Heart right ventricle (tissue), 16 donors: Measurements from ENCODE around the gene SSC5D. TPM values are rescaled to one million over a fixed set of nuclear protein-coding genes. Genes with fewer than 3 reads are reported as not detected.

Experiments used
- ATAC-seq, 8 donors: fragments of 200-7000 bp; cut with Tn5 transposase; one replicate each; pipeline ENCODE4 v1.9.1; 2020; ENCODE audit warnings: mild to moderate bottlenecking in 8 of 8, moderate library complexity in 8 of 8, moderate number of reproducible peaks in 1 of 8
- DNase-seq, 2 donors: peaks; one replicate each; pipeline ENCODE4 v3.0.0-alpha.2; 2020
- H3K27ac ChIP-seq, 10 donors: fragments of 200-600 bp; sonication (generic) in 2 of 10; one replicate each; pipeline versions ENCODE4 v1.5.0 to v1.8.0; 2020 to 2022; ENCODE audit warnings: mild to moderate bottlenecking in 3 of 10
- H3K27me3 ChIP-seq, 7 donors: fragments of 200-600 bp; one replicate each; pipeline ENCODE4 v1.8.0; 2021 to 2022; ENCODE audit warnings: mild to moderate bottlenecking in 2 of 7
- H3K36me3 ChIP-seq, 9 donors: fragments of 200-600 bp; sonication (generic) in 1 of 9; one replicate each; pipeline versions ENCODE4 v1.5.0 to v1.8.0; 2020 to 2022; ENCODE audit warnings: mild to moderate bottlenecking in 2 of 9
- H3K4me1 ChIP-seq, 9 donors: fragments of 200-600 bp; sonication (generic) in 1 of 9; one replicate each; pipeline versions ENCODE4 v1.5.0 to v1.8.0; 2020 to 2022; ENCODE audit warnings: mild to moderate bottlenecking in 4 of 9
- H3K4me3 ChIP-seq, 10 donors: fragments of 200-600 bp; sonication (generic) in 2 of 10; one replicate each; pipeline versions ENCODE4 v1.5.0 to v1.8.0; 2020 to 2022; ENCODE audit warnings: mild to moderate bottlenecking in 7 of 10, moderate library complexity in 2 of 10
- H3K9me3 ChIP-seq, 11 donors: fragments of 200-600 bp in 10 of 11; sonication (generic) in 2 of 11; one replicate each; pipeline versions ENCODE4 v1.5.0 to v1.8.0; 2013 to 2022; ENCODE audit warnings: mild to moderate bottlenecking in 2 of 11, control low read depth in 1 of 11, moderate library complexity in 1 of 11
- WGBS, 2 donors: extraction: QIAGEN DNeasy Blood & Tissue Kit; methylation state at CpG; one replicate each; pipeline ENCODE4 v1.1.7; 2013; ENCODE audit warnings: inconsistent platforms in 1 of 2; 5-methylcytosine and 5-hydroxymethylcytosine counted together
- intact Hi-C, 10 donors: fragments of 100-400 bp; cut with DNase I; formaldehyde crosslinking; loops; one replicate each; pipeline versions ENCODE4 v1.11.1 to v1.14.2; 2022
- polyA plus RNA-seq, 2 donors: library from polyadenylated mRNA; stranded (reverse); fragments of 200-250 nt; gene quantifications; one replicate each; pipeline ENCODE4 v1.2.3, GENCODE V29; 2013
- total RNA-seq, 10 donors: library from RNA; stranded (reverse); fragmentation: NEBNext Ultra II Directional in 3 of 10; extraction: Animal tissue kit (Norgen Biotek cat#: 25700) in 3 of 10; gene quantifications; one replicate each; pipeline versions ENCODE4 v1.2.1 to v1.2.4, GENCODE V29; 2021 to 2023
- TF ChIP-seq, protein P1 (sequence below), 9 donors: fragments of 200-600 bp; sonication (generic) in 2 of 9; IDR thresholded peaks; one replicate each; pipeline versions ENCODE4 v1.5.0 to v1.8.0; 2021 to 2022; ENCODE audit warnings: antibody characterized with exemption in 9 of 9, mild to moderate bottlenecking in 5 of 9, moderate library complexity in 1 of 9
- donor health status: Arrhythmogenic right ventricular cardiomyopathy.
- donor health status: ischemic (EF 13 %, LVEDD 7.1; RV severe dilation, severe dysfunction).
- donor health status: healthy with polysubstance abuse.
- donor health status: DM: no; HTN: yes; CAD: no.
- donor health status: DM: no; HTN: no; CAD: no.
- donor health status: ischemic (EF 25% LVEDD 6.9; RV normal size, moderate dysfunction).
- donor health status: ischemic (EF 25% LVEDD 5.7; RV mildly dilated, moderate dysfunction).
- donor health status: healthy.
- donor health status: DM: yes; HTN: yes; CAD: no.
- donor health status: Ischemic cardiomyopathy.
- donor health status: ischemic (EF 35%, LVEDD 5.7; RV mildly dilated, moderate dysfunction).
- donor health status: nonischemic (EF 11% LVEDD 7.7; RV severe dilation, severe dysfunction).
- donor health status: DM: yes; HTN: yes; CAD: no.
- donor health status: PGD.
- donor health status: ischemic (EF 29% LVEDD 5.4; RV normal size, mild dysfunction).
- donor health status: nonischemic (EF 23%, LVEDD 6.1; RV moderate dilation, normal function).

Gene SSC5D
- total and polyA plus RNA-seq, 12 donors = 0.72 to 6.5 (median 3.6) TPM

DNA sequence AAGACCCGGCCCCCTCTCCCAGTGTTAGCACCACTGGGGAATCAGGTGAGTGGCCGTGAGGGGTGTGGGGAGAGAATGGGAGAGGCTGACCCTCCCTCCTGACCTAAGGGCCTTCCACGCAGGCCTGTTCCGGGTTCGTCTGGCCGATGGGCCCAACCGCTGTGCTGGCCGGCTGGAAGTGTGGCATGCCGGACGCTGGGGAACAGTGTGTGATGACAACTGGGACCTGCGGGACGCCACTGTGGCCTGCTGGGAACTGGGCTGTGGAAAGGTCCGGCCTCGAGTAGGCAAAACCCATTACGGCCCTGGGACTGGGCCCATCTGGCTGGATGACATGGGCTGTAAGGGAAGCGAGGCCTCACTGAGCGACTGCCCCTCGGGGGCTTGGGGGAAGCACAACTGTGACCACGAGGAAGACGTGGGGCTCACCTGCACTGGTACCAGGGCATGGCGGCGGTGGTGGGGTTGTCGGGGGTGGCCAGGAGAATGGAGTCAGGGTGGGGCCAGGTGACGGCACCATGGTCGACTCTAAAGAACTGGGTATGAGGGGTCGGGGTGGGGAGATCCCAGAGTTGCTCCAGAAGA, 12.2 kb downstream of the SSC5D start:
- ATAC-seq (no peak), DNase-seq (no peak)
- Histone ChIP-seq H3K9me3 (no peaks in the 10 kb centered on the region), H3K4me3 (no peak overlapping the region), H3K27me3 (no peaks in the 10 kb centered on the region), H3K27ac (no peak overlapping the region), H3K4me1 (peaks cover 0 to 20% (median 4%) of the 10 kb centered on the region in 9 donors), H3K36me3 (peaks cover 0 to 59% (median 0%) of the 10 kb centered on the region in 9 donors)
- 95 to 96% methylated on average over 26 of the region's 26 CpGs for WGBS, 2 donors
- intact Hi-C loops = loop anchor here in 8 of 10 donors (5.0 to 10.0 kb wide), 4 partner anchors 33 to 358 kb away; partner anchors contain the start of gene TNNT1 (in 1 of the 8)
- TF ChIP-seq, protein P1, sequence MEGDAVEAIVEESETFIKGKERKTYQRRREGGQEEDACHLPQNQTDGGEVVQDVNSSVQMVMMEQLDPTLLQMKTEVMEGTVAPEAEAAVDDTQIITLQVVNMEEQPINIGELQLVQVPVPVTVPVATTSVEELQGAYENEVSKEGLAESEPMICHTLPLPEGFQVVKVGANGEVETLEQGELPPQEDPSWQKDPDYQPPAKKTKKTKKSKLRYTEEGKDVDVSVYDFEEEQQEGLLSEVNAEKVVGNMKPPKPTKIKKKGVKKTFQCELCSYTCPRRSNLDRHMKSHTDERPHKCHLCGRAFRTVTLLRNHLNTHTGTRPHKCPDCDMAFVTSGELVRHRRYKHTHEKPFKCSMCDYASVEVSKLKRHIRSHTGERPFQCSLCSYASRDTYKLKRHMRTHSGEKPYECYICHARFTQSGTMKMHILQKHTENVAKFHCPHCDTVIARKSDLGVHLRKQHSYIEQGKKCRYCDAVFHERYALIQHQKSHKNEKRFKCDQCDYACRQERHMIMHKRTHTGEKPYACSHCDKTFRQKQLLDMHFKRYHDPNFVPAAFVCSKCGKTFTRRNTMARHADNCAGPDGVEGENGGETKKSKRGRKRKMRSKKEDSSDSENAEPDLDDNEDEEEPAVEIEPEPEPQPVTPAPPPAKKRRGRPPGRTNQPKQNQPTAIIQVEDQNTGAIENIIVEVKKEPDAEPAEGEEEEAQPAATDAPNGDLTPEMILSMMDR (IDR thresholded peaks at IDR 0.05) = no peak

DNA sequence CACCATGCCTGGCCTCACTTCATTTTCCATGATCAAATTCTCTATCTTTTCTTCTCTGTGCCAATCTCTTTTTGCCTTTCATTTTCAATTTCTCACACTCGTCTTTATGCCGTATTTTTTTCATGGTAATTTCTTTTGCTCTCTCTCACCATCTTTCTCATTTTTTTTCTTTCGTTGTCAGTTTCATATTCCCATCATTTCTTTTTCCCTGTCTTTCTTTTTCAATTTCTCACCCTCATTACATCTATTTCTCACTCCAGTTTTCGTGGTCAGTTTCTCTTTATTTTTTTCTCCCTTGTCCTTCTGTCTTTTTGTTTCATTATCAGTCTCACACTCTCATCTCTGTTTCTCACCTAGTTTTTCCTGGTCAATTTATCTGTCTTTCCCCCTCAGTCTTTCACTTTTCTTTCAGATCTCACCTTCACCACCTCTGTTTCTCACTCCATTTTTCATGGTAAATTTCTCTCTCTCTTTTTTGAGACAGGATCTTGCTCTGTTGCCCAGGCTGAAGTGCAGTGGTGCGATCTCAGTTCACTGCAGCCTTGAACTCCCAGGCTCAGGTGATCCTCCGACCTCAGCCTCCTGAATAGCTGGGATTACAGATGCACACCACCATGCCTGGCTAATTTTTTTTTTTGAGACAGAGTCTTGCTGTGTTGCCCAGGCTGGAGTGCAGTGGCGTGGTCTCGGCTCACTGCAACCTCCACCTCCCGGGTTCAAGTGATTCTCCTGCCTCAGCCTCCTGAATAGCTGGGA, 14.1 kb downstream of the SSC5D start:
- 93 to 97% methylated on average over 9 of the region's 9 CpGs for WGBS, 2 donors
- Histone ChIP-seq H3K27me3 (no peaks in the 10 kb centered on the region), H3K4me3 (no peak overlapping the region), H3K9me3 (no peaks in the 10 kb centered on the region), H3K27ac (no peak overlapping the region), H3K36me3 (peaks cover 0 to 47% (median 0%) of the 10 kb centered on the region in 9 donors), H3K4me1 (peaks cover 0 to 14% (median 3%) of the 10 kb centered on the region in 9 donors)
- intact Hi-C loops = loop anchor here in 8 of 10 donors (5.0 to 10.0 kb wide), 4 partner anchors 35 to 360 kb away; partner anchors contain the start of gene TNNT1 (in 1 of the 8)
- DNase-seq = no peak
- TF ChIP-seq, protein P1 (IDR thresholded peaks at IDR 0.05) = no peak
- ATAC-seq = no peak

DNA sequence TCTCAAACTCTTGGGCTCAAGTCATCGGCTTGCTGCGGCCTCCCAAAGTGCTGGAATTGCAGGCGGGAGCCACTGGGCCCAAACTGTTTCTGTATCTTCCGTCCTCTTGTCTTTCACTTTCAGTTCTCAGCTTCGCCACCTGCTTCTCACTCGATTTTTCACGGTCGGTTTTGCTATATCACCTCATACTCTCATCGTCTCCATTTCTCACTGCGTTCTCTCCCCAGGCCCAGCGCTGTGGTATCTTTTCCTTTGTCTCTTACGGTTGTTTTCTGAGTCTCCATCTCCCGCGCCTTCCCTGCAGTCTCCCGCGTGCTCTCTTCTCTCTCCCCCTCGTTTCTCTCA, 14.9 kb downstream of the SSC5D start:
- intact Hi-C loops = loop anchor here in 8 of 10 donors (5.0 to 10.0 kb wide), 4 partner anchors 36 to 361 kb away; partner anchors contain the start of gene TNNT1 (in 1 of the 8)
- Histone ChIP-seq H3K9me3 (no peaks in the 10 kb centered on the region), H3K4me1 (peaks cover 0 to 14% (median 3%) of the 10 kb centered on the region in 9 donors), H3K4me3 (peak overlapping the region in 3 of 10 donors; percentile 55 to 62 (median 59)), H3K27ac (no peak overlapping the region), H3K27me3 (no peaks in the 10 kb centered on the region), H3K36me3 (peaks cover 0 to 40% (median 0%) of the 10 kb centered on the region in 9 donors)
- ATAC-seq (no peak), DNase-seq (no peak)
- 82 to 83% methylated on average over 17 of the region's 17 CpGs for WGBS, 2 donors
- TF ChIP-seq, protein P1 (IDR thresholded peaks at IDR 0.05) = no peak

DNA sequence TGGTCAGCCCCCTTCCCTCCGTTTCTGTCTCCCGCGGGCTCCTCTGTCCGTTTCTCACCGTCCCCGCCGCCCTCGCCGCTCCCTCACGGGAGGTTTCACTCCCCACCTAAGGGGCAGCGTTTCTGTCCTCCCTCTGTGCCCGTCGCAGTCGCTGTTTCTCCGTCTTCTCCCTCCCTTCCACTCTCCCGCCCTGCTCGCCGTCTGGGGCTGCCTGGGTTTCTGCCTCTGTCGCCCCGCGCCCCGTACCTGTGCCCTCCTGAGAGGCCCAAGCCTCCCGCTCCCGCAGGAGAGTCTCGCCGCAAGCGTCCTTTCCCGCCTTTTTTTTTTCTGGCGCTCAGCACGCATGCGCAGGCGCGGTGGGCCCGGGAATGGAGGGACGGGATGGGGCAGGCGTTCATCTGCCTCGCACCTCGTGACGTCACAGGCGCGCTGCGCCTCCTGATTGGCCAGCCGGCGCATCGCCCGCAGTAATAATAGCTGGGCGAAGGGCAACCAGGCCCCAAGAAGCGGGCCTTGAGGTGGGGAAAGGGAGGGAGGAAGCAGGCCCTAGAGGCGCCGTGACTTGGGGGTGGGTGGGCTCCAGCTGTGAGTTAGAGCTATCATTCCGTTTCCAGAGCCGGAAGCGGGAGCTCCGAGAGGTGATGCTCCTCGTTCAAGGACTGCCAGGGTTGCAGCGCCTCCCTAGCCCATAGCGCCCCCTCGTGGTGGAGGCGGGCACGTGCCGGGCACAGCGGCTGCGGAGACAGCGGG, 15.4 kb downstream of the SSC5D start:
- H3K27me3 ChIP-seq = no peaks in the 10 kb centered on the region
- H3K36me3 ChIP-seq = peaks cover 0 to 36% (median 0%) of the 10 kb centered on the region in 9 donors
- TF ChIP-seq, protein P1 (IDR thresholded peaks at IDR 0.05) = peak; percentile 98 to 100 (median 99)
- intact Hi-C loops = loop anchor here (1.0 to 10.0 kb wide), 8 partner anchors 35 to 363 kb away; partner anchors contain the start of gene TNNT1 (in 1 of the 10)
- peak overlapping the region in 9 of 10 donors; percentile 42 to 86 (median 57) for H3K27ac ChIP-seq
- 13% methylated on average over 64 of the region's 64 CpGs for WGBS, 2 donors
- H3K4me3 ChIP-seq = peak overlapping the region in 9 of 10 donors; percentile 14 to 62 (median 53)
- DNase-seq = peak; percentile 92 to 96
- H3K4me1 ChIP-seq = peaks cover 0 to 14% (median 3%) of the 10 kb centered on the region in 9 donors
- ATAC-seq = peak; percentile 96 to 99 (median 98)
- H3K9me3 ChIP-seq = no peaks in the 10 kb centered on the region
